ENCODE measurements around the gene HSD17B8.

HSD17B8 gene

DNA sequence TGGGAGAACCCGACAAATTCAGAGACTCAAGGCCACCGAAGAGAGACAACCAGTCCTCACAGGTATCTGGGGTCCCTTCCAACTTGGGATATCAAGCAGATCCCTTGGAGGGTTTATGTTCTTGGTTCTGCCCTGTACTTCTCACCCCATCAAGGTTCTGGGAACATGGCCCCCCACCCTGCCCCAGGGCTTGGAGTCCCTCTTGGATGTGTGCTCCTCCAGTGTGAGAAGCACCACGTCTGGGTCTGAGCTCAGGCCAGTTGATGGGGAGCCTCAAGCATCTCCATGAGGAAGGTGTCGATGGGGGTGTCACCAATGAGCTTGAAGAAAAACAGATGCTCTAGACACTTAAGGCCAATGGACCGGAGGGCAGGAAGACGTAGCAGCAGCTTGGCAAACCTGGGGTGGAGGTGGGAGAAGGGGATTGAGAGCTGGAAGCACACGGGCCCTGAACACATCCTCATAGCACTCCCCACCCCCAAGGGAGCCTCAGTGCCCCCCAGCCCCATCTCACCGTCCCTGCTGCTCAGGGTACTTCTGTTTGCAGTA, 9.9 kb upstream of the HSD17B8 start:
- H3K9me3 Mint-ChIP-seq = no peaks in the 10 kb centered on the region
- peaks cover 40% of the 10 kb centered on the region for H3K36me3 Mint-ChIP-seq (ENCODE audit: low read depth)
- H3K4me3 Mint-ChIP-seq = no peak overlapping the region
- peaks cover 35% of the 10 kb centered on the region for H3K4me1 Mint-ChIP-seq (ENCODE audit: low read depth)
- peaks cover 37% of the 10 kb centered on the region for H3K27me3 Mint-ChIP-seq (ENCODE audit: low read depth)
- H3K27ac Mint-ChIP-seq = no peak overlapping the region

DNA sequence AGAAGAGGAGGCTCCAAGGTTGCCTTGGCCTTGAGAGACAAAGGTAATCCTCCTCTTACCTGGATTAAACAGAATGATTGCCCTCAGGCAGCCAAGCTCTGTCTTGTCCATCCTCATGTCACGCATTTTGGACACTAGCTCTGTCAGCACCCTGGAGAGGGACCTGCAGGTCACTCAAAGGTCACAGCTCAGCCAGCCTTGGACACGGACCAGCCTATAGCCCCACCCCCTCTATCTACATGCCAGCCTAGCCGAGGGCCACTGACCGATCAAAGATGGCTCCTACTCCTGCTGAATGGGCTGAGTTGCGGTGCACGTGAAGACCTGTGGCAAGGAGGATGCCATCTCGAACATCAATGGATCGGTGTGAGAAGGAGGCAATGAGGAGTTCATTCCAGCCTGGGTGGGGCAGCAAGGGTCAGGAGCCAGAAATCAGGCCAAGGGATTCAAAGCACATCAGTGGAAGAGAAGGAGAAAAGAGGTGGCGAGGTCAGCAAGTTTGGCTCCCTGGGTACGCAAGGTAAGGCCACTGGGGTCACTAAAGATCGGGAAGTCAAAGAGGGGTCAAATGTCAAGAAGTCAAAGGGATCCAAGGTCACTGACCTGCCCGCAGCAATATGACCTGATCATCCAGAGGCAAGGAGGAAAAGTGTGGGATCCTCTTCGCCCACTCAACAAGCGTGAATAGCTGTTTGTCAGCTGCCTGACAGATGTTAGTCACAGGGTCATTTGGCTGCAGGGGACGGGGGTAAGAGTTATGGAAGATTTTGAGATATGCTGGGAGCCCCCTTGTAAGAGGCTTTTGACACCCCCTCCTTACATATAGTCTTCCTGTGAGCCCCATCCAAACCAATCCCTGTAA, 8.9 kb upstream of the HSD17B8 start:
- H3K27ac Mint-ChIP-seq = no peak overlapping the region
- no peak overlapping the region for H3K4me3 Mint-ChIP-seq
- H3K27me3 Mint-ChIP-seq (ENCODE audit: low read depth) = peaks cover 29% of the 10 kb centered on the region
- H3K9me3 Mint-ChIP-seq = no peaks in the 10 kb centered on the region
- H3K36me3 Mint-ChIP-seq (ENCODE audit: low read depth) = peaks cover 40% of the 10 kb centered on the region
- peaks cover 37% of the 10 kb centered on the region for H3K4me1 Mint-ChIP-seq (ENCODE audit: low read depth)

DNA sequence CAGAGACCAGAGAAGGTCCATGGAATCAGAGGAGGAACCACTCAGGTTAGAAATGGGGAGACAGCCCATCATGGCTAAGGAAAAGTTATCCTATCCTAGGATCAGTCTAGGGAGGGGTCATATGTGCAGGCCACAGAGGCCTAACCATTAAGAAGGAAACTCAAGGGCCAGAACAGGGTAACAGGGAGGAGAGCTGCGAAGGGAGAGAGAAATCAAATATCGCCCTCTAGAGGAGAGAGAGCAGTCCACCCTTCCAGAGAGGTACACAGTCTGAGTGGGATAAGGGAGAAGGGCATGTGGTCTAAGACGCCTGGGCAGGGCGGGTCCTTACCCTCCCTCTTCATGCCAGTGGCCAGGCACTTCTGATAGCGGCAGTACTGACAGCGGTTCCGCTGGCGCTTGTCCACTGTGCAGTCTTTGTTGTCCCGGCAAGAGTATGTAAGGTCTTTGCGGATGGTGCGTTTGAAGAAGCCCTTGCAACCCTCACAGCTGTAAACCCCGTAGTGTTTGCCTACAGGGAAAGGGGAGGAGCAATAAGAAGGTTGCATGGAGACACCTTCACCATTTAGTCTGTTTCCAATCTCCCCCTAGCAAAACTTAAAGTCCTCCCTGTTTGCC, 6.9 kb upstream of the HSD17B8 start:
- Mint-ChIP-seq H3K27ac (peak overlapping the region; percentile 43), H3K27me3 (ENCODE audit: low read depth) (peaks cover 12% of the 10 kb centered on the region), H3K9me3 (no peaks in the 10 kb centered on the region), H3K4me1 (ENCODE audit: low read depth) (peaks cover 49% of the 10 kb centered on the region), H3K4me3 (peak overlapping the region; percentile 65), H3K36me3 (ENCODE audit: low read depth) (peaks cover 54% of the 10 kb centered on the region)

DNA sequence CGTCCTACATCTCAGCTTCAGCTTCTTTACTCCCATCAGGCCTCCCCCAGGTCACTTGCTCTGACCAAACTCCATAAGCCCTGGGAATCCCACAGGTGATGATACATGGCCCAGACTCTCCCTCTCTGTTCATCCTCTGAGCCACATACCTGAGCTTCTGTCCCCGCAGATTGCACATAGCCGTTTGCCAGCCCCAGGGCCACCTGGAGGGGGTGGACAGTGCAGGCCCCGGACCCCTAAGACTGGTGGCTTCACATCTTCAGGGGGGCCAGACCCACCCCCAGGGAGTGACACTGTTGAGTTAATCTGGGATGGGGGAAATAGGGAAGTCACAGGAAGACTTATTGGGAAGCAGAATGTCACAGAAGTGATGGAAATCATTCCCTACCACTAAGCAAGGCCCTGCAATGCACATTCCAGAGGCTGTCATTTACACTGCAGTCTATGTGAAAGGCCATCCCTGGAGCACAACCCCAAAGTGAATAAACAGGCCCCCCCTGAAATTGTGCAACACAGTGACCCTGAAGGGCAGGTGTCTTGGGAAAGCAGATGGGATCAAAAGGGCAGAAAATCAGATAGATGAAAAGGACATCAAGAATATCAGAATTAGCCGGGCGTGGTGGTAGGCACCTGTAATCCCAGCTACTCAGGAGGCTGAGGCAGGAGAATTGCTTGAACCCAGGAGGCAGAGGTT, 6.1 kb upstream of the HSD17B8 start:
- Mint-ChIP-seq H3K36me3 (ENCODE audit: low read depth) (peaks cover 60% of the 10 kb centered on the region), H3K27me3 (ENCODE audit: low read depth) (peaks cover 7% of the 10 kb centered on the region), H3K9me3 (no peaks in the 10 kb centered on the region), H3K27ac (peak overlapping the region; percentile 83), H3K4me1 (ENCODE audit: low read depth) (peaks cover 52% of the 10 kb centered on the region), H3K4me3 (peak overlapping the region; percentile 99)

DNA sequence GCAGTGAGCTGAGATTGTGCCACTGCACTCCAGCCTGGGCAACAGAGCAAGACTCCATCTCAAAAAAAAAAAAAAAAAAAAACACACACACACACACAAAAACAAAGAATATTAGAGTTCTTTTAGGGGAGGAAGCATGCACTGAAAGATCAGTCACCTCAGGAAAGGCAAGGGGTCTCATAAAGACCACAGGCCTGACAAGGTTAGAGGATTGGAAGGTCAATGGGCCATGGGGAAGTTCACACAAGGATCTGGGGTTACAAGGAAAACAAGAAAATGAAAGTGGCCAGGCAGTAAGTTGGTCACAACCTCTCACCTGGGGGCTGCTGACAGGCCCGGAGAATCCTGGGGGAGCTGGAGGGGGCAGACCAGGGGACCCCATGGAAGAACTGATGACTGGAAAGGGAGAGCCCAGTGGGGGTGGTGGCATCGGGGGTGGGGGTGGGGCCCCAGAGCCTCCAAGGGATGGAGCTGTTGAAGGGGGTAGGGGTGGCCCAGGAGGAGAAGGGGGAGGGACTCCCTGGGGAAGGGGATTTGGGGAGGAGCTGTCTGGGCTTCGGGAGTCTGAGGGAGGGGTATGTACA, 5.5 kb upstream of the HSD17B8 start:
- Mint-ChIP-seq H3K27me3 (ENCODE audit: low read depth) (peaks cover under 1% of the 10 kb centered on the region), H3K4me3 (peak overlapping the region; percentile 99), H3K4me1 (ENCODE audit: low read depth) (peaks cover 55% of the 10 kb centered on the region), H3K27ac (peak overlapping the region; percentile 86), H3K36me3 (ENCODE audit: low read depth) (peaks cover 61% of the 10 kb centered on the region), H3K9me3 (no peaks in the 10 kb centered on the region)

DNA sequence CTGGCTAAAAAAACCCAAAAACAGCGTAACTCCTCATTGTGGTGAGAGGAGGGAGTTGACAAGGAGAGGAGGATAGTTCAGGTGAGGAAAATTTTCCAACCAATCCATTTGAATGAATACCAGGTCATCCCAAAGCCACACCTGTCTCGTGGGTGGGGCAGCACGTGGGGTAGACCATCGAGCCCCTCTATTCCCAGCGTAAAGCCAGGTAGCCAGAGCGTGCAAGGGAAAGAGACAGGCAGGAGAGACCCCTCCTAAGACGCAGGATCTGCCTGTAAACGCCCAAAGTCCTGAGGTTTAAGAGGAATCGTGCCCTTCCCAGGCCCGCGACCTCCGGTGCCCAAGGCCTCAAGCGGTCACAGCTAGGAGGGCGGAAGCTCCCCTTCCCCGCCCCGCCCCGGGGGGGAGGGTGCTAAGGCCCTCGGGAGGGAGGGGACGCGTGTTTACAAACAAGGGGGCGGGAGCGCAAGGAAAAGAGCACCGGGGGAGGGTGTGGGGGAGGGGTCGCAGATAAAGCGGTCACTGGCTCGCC, 4.7 kb upstream of the HSD17B8 start:
- Mint-ChIP-seq H3K36me3 (ENCODE audit: low read depth) (peaks cover 54% of the 10 kb centered on the region), H3K4me3 (peak overlapping the region; percentile 99), H3K27me3 (ENCODE audit: low read depth) (no peaks in the 10 kb centered on the region), H3K4me1 (ENCODE audit: low read depth) (peaks cover 59% of the 10 kb centered on the region), H3K27ac (peak overlapping the region; percentile 86), H3K9me3 (no peaks in the 10 kb centered on the region)

DNA sequence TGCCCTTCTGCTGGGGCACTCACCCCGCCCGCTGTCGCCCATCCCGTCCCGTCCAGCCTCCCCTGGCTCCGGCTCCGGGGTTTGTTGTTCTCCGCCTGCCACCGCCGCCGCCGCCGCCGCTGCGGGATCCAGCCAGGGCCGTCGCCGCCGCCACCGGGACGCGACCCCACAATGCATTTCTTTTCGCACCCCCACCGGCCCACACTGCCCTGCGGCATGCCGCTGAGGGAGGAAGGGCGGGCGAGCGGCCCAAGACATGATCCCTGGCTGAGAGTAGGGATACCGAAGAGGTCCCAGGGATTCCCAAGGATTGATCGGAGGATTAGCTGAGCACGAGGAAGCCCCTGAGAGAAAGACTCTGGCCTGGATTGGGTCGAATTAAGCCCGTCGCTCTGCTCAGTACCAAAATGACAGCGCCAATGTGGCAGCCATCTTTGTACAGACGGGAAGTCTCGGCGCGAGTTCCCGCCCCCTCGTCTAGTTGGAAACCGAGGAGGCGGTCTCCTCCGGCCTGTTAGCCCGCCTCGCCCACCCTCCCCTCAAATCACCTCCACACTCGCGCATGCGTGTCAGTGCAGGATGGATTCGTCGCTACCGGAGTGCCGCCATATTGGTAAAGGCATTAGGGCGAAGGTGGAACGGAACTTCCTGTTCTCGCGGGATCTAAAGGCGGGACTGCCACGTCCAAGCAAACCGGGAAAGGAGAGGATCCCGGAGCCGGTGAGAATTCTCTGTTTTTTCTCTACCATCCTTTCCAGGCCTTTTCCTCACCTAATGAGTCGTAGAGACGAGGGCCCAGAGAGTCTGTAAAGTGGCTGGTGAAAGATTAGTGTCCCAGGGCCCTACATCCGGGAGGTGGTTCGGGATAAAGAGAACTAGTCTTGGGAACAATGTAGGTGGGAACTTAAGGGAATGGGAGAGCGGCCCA, 4.0 kb upstream of the HSD17B8 start, which contains the start of the genes RXRB and SLC39A7:
Gene RXRB, minus strand, starts transcription at position 447 of the 928 bp plus-strand sequence. Its CDS starts 189 bp downstream, at position 258.
Gene SLC39A7, plus strand, starts transcription at position 649 of the 928 bp plus-strand sequence. CDS start 379 bp downstream, outside the sequence.
- H3K27ac Mint-ChIP-seq = peak within 1 kb of the TSS; percentile 99
- H3K9me3 Mint-ChIP-seq = no peaks in the 10 kb centered on the region
- H3K4me3 Mint-ChIP-seq = peak within 1 kb of the TSS; percentile 99
- peaks cover 64% of the 10 kb centered on the region for H3K4me1 Mint-ChIP-seq (ENCODE audit: low read depth)
- H3K27me3 Mint-ChIP-seq (ENCODE audit: low read depth) = no peaks in the 10 kb centered on the region
- peaks cover 47% of the 10 kb centered on the region for H3K36me3 Mint-ChIP-seq (ENCODE audit: low read depth)

DNA sequence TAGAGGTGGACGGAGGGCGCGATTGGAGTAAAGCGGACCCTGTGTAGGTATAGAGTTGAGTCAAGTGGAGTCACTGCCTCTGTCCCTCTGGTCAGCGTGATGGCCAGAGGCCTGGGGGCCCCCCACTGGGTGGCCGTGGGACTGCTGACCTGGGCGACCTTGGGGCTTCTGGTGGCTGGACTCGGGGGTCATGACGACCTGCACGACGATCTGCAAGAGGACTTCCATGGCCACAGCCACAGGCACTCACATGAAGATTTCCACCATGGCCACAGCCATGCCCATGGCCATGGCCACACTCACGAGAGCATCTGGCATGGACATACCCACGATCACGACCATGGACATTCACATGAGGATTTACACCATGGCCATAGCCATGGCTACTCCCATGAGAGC, 3.3 kb upstream of the HSD17B8 start:
- peaks cover 71% of the 10 kb centered on the region for H3K4me1 Mint-ChIP-seq (ENCODE audit: low read depth)
- H3K4me3 Mint-ChIP-seq = peak overlapping the region; percentile 99
- peaks cover 40% of the 10 kb centered on the region for H3K36me3 Mint-ChIP-seq (ENCODE audit: low read depth)
- H3K27ac Mint-ChIP-seq = peak overlapping the region; percentile 99
- no peaks in the 10 kb centered on the region for H3K9me3 Mint-ChIP-seq
- H3K27me3 Mint-ChIP-seq (ENCODE audit: low read depth) = no peaks in the 10 kb centered on the region

DNA sequence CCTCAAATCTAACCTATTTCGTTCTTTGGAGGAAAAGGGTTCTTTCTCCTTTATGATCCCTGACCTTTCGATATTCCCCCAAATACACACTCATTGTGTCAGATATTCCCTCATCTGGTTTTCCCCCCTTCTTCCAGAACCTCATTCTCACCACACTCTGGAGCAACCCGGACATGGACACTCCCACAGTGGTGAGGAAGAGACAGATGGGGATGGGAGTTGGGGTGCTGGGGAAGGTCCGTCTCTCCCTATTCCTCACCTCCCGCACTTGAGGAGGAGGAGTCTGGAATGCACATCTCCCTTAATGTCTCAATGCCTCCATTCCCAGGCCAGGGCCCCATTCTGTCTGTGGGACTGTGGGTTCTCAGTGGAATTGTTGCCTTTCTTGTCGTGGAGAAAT, 2.5 kb upstream of the HSD17B8 start:
- Mint-ChIP-seq H3K36me3 (ENCODE audit: low read depth) (peaks cover 35% of the 10 kb centered on the region), H3K9me3 (no peaks in the 10 kb centered on the region), H3K27ac (peak overlapping the region; percentile 71), H3K27me3 (ENCODE audit: low read depth) (no peaks in the 10 kb centered on the region), H3K4me3 (peak overlapping the region; percentile 99), H3K4me1 (ENCODE audit: low read depth) (peaks cover 69% of the 10 kb centered on the region)

DNA sequence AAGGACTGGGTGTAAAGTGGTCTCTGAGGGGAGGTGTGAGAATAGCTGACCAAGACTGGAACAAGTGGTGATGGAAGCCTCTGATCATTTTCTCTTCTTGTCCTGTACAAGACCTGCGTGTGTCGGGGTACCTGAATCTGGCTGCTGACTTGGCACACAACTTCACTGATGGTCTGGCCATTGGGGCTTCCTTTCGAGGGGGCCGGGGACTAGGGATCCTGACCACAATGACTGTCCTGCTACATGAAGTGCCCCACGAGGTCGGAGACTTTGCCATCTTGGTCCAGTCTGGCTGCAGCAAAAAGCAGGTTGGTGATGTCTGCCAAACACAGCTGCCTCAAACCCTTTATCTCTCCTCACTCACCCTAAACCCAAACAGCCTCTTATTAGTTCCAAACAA, 1.7 kb upstream of the HSD17B8 start:
- peaks cover 64% of the 10 kb centered on the region for H3K4me1 Mint-ChIP-seq (ENCODE audit: low read depth)
- H3K9me3 Mint-ChIP-seq = no peaks in the 10 kb centered on the region
- peak overlapping the region; percentile 99 for H3K4me3 Mint-ChIP-seq
- no peaks in the 10 kb centered on the region for H3K27me3 Mint-ChIP-seq (ENCODE audit: low read depth)
- peak overlapping the region; percentile 19 for H3K27ac Mint-ChIP-seq
- H3K36me3 Mint-ChIP-seq (ENCODE audit: low read depth) = peaks cover 30% of the 10 kb centered on the region

DNA sequence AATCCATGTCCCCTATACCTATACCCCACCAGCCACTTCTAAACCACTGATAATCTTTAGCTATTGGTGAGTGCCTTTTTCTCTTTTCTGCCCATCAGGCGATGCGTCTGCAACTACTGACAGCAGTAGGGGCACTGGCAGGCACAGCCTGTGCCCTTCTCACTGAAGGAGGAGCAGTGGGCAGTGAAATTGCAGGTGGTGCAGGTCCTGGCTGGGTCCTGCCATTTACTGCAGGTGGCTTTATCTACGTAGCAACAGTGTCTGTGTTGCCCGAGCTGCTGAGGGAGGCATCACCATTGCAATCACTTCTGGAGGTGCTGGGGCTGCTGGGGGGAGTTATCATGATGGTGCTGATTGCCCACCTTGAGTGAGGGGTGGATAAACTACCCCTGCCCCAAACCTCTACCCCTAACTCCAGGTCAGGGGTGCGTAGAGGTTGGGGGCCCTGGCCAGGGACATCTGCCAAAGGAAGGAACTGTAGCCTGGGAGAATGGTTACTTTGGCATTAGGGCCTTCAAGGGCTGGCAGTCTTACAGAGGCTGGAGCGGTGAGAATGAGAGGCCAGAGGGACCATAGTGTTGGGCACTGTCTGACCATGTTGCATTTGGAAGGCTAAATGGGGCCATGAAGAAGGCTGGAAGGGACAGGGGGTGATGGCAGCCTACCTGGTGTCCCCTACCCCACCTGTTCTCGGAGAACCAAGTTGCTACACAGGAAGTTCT, 851 bp upstream of the HSD17B8 start:
- H3K9me3 Mint-ChIP-seq = no peaks in the 10 kb centered on the region
- H3K4me3 Mint-ChIP-seq = peak overlapping the region; percentile 99
- no peaks in the 10 kb centered on the region for H3K27me3 Mint-ChIP-seq (ENCODE audit: low read depth)
- peaks cover 30% of the 10 kb centered on the region for H3K36me3 Mint-ChIP-seq (ENCODE audit: low read depth)
- H3K4me1 Mint-ChIP-seq (ENCODE audit: low read depth) = peaks cover 56% of the 10 kb centered on the region
- peak overlapping the region; percentile 79 for H3K27ac Mint-ChIP-seq

DNA sequence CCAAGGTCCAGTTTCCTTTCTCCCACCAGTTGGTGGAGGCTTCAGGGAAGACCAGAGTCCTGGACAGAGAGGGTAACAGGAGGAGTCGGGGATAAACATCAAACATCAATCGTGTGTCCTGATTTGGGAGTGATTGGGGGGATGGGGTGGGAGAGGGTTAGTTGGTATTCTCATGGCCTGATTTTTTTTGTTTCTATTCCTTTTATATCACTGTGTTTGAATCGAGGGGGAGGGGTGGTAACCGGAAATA, 365 bp upstream of the HSD17B8 start:
- Mint-ChIP-seq H3K4me3 (peak overlapping the region; percentile 94), H3K4me1 (ENCODE audit: low read depth) (peaks cover 57% of the 10 kb centered on the region)

More for the DNA sequence above, 365 bp upstream of the HSD17B8 start:
- Mint-ChIP-seq H3K27ac (peak overlapping the region; percentile 79), H3K27me3 (ENCODE audit: low read depth) (no peaks in the 10 kb centered on the region), H3K36me3 (ENCODE audit: low read depth) (peaks cover 30% of the 10 kb centered on the region), H3K9me3 (no peaks in the 10 kb centered on the region)
